Esophagus mucosa (tissue), 1 donor: Measurements from ENCODE around the gene MBOAT7. TPM values are rescaled to one million over a fixed set of nuclear protein-coding genes. Genes with fewer than 3 reads are reported as not detected.
"Not testable (repeated sequence)": the region's sequence is repeated elsewhere in the genome, so short reads cannot be mapped to it uniquely, and the experiment has no call there.

ENCODE experiments used
- ATAC-seq: fragments of 200-7000 bp; cut with Tn5 transposase; one replicate; pipeline ENCODE4 v1.9.1; 2020
- total RNA-seq: library from RNA; stranded (reverse); gene quantifications from one replicate; pipeline ENCODE4 v1.2.4, GENCODE V29; 2023
- donor health status: DM: yes; HTN: yes; CAD: no.

The MBOAT7 gene
- total RNA-seq, 1 donor from 2014 or later, result 36.7 TPM

DNA sequence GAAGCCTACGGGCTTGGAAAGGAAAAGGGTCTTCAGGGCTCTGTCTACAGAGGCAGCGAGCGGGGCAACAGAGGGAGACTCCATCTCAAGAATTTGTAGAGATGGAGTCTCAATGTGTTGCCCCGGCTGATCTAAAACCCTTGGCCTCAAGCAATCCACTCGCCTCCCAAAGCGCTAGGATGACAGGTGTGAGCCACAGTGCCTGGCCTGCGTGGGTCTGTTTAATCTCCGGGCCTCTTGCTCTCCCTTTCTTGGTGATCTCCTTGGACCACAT, 19.3 kb upstream of the MBOAT7 start:
- no peak for ATAC-seq

DNA sequence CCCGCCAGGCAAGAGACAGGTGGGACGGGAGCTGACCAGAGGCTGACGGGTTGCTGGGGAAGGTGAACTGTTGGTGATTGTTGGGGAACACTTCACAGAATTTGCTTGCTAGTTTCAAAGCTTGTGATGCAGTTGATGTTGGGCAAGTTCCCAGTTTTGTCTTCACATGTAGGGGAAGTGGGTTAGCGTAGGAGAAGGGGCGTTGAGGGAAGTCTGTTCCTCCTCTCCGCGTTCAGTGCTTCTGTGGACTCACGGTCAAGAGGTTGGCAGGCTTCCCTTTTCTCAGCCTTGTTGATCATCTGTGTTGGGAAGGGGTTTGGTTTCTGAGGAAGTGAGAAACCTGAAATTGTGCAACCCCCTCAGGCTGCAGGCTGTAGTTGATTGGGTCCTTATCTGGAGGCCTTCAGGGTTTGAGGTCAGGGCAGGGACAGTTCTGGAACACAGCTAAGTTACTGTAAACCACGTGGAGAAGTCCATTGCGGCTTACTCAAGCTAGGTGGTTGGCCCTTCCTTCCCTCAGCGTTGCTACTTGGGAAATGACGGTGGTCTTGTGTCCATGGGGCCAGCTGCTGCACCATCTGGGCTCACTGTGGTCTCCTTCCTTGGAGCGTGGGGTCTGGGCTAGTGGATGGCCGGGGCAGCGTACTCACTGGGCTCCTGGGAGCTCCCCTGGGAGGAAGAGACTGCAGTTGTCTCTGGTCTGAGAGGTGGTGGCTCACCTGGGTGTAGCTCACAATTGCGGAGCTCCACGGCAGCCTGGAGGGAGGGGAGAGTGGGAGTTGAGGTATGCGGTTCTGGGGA, 18.8 kb upstream of the MBOAT7 start:
- peak; percentile 5 for ATAC-seq

- ATAC-seq, result no peak
Observed at GRCh38 chr19:54207676-54207982, 18.2 kb upstream of the MBOAT7 start.

DNA sequence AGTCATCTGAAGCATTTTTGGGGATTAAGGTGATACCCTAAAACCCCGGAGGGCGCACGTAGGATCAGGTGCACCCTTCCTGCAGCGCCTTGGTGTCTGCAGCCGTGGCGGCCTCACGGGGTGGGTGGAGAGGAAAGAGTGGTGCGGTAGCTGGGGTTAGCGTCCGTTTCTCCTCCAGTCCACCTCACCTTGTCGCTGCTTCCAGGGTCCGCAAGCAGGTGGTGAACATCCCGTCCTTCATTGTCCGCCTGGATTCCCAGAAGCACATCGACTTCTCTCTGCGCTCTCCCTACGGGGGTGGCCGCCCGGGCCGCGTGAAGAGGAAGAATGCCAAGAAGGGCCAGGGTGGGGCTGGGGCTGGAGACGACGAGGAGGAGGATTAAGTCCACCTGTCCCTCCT, 17.8 kb upstream of the MBOAT7 start:
- ATAC-seq, result not testable (repeated sequence)

- ATAC-seq, result no peak
Observed at GRCh38 chr19:54206831-54207177, 17.4 kb upstream of the MBOAT7 start.

GRCh38 chr19:54206030-54206830, 16.9 kb upstream of the MBOAT7 start:
- ATAC-seq, result no peak

DNA sequence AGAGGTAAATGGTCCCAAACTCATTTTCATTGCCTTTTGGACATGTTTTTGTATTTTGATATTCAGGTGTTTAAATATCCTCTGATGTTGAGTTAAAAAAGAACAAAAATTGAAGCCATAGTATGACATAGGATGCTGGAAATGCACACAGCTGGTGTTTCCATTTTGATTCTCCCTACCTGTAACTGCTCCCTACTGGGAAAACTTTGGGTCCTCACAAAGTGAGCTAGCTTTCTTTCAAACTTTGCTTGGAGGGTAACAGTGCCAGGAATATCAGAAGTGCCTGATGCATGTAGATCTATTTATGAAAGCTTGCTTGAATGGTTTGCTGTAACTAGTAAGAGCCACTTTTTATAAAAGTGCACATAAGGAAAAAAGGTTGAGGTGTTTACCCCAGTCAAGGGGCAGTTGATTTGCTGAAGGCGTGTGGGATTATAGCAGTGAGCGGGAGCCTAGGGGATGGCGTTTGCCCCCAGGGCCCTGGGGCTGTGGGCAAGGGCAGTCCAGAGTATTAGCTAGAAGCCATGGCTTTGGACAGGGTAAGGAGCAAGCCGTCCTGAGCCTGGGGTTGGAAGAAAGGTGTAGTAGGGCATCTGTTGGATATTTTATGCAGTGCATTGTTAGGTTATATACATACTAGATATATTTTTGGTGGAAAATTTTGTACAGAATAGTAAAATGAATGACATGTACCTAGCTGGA, 15.5 kb upstream of the MBOAT7 start:
- ATAC-seq, result no peak

DNA sequence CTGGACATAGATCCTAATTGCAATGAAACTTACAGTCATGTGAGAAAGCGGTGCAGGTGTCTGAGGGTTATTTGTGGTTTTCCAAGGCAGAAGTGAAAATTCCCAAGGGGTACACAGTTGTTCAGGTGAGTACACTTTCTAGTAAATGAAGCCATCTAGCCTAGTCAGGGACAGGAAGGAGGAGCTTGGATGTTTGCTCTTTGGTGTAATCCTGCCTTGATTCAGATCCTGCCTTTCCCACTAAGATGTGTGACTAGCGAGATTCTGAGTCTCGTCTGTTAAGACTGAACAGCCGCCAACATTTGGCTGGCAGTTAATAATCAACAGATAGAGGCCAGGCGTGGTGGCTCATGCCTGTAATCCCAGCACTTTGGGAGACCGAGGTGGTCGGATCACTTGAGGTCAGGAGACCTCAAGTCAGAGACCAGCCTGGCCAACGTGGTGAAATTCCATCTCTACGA, 13.8 kb upstream of the MBOAT7 start:
- ATAC-seq, result no peak

GRCh38 chr19:54201980-54202379, 12.6 kb upstream of the MBOAT7 start:
- no peak for ATAC-seq

DNA sequence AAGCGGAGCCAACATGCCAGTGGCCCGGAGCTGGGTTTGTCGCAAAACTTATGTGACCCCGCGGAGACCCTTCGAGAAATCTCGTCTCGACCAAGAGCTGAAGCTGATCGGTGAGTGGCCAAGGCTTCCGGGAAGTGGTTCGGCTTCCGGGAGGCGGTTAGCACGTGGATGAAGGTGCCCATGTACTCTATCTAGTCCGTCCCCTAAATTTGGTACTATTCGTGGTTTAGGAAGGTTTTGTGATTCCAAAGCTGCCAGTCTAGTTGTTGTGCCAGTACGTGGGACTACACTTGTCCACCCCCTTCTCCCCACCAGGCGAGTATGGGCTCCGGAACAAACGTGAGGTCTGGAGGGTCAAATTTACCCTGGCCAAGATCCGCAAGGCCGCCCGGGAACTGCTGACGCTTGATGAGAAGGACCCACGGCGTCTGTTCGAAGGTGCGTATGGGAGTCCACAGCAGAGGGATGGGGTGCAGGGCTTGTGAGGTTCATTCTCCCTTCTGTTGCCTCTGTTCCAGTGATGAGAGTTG, 11.9 kb upstream of the MBOAT7 start:
- ATAC-seq, result no peak

DNA sequence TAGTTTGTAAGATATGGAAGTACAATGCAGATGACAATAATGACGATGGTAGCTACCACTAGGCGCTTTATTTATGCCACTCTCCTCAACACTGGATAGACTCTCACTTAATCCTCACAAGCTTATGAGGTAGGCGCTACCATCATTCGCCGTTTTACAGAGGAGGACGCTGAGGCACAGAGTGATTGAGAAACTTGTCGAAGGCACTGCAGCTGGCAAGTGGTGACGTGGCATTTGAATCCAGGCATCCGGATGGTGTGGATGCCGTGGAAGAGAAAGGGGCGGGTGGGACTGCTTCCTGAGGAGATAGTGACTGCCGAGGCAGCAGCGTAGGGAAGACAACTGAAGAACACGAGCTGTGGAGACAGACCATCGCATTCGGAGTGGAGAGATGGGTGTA, 10.0 kb upstream of the MBOAT7 start:
- ATAC-seq, result no peak

- ATAC-seq, result no peak
Observed at GRCh38 chr19:54197121-54197520, 7.7 kb upstream of the MBOAT7 start.

DNA sequence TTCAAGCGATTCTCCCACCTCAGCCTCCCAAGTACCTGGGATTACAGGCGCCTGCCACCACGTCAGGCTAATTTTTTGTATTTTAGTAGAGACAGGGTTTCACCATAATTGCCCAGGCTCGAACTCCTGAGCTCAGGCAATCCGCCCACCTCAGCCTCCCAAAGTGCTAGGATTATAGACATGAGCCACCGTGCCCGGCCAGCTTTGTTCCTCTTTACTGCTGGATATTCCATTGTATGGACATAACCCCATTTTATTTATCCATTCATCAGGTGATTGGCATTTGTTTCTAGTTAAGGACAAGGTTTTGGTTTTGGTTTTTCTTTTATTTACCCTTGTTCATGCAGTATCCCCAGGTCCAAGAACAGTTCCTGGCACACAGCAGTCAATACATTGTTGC, 7.2 kb upstream of the MBOAT7 start:
- ATAC-seq, result no peak

- not testable (repeated sequence) for ATAC-seq
Observed at GRCh38 chr19:54194463-54194862, 5.1 kb upstream of the MBOAT7 start.

GRCh38 chr19:54193011-54193410, 3.6 kb upstream of the MBOAT7 start:
- no peak for ATAC-seq

- ATAC-seq, result no peak
Observed at GRCh38 chr19:54191811-54192453, 2.6 kb upstream of the MBOAT7 start.

DNA sequence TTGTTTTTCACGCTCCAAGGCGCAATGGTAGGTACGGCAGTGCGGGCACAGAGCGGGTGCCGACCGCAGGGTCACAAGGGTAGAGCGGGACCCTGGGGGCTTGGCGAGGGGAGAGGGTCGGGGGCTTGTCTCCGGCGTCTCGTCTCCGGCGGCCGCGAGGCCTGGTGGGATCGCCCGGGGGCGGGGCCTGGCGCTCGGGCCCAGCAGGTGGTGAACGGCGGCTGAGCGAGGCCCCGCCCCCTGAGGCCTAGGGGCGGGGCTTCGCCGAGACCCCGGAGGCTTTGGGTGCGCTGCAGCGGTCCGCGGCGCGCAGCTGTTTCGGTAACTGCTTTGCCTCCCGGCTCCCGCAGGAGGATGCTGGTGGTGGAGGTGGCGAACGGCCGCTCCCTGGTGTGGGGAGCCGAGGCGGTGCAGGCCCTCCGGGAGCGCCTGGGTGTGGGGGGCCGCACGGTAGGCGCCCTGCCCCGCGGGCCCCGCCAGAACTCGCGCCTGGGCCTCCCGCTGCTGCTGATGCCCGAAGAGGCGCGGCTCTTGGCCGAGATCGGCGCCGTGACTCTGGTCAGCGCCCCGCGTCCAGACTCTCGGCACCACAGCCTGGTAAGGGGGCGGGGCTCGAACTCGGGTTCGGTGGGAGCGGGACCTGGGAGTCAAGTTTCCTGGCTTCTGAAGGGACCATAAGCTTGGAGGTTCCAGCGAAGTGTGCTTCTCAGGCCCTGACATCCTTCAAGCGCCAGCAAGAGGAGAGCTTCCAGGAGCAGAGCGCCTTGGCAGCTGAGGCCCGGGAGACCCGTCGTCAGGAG, 1.8 kb upstream of the MBOAT7 start, which contains the start of gene TSEN34:
Gene TSEN34 (plus strand): TSS at position 298 of the 800 bp plus-strand sequence. CDS start 57 bp downstream, at position 355.
- ATAC-seq, result peak; percentile 38

GRCh38 chr19:54190503-54191010, 1.2 kb upstream of the MBOAT7 start:
- peak; percentile 78 for ATAC-seq

GRCh38 chr19:54189735-54190502, 539 bp upstream of the MBOAT7 start:
- peak; percentile 83 for ATAC-seq

- ATAC-seq, result no peak
Observed at GRCh38 chr19:54188215-54188871, 1.0 kb downstream of the MBOAT7 start.
